ENCODE data around the gene GRID2.

Gene GRID2

GRCh38 chr4:93139118-93139517, 835.4 kb downstream of the GRID2 start:
- H3K4me1 ChIP-seq (ENCODE audit: control insufficient read depth in 2 of 2, insufficient read depth in 1 of 2, low read depth in 1 of 2, low read length in 2 of 2): peaks cover 0 to 2% of the 10 kb centered on the region in 2 donors
- H3K4ac ChIP-seq (ENCODE audit: low read length): no peak overlapping the region
- no peaks in the 10 kb centered on the region for H3K36me3 ChIP-seq (replicated peaks in 1 of 2; ENCODE audit: control insufficient read depth in 2 of 2, insufficient read depth in 2 of 2, low read length in 2 of 2)
- no peak for DNase-seq (ENCODE audit: low spot score)
- peak overlapping the region; percentile 69 for H2AFZ ChIP-seq (ENCODE audit: low read length)
- H4K8ac ChIP-seq (ENCODE audit: low read depth, low read length): no peak overlapping the region
- H3K23ac ChIP-seq (ENCODE audit: low read depth, low read length, poor library complexity): no peak overlapping the region
- no peak overlapping the region for H3K9ac ChIP-seq (ENCODE audit: low read depth, low read length, poor library complexity)
- H4K91ac ChIP-seq (ENCODE audit: low read depth, low read length, poor library complexity): no peak overlapping the region
- H3K4me3 ChIP-seq (ENCODE audit: low read length in 2 of 2): no peak overlapping the region
- H2BK120ac ChIP-seq (ENCODE audit: low read depth, low read length): no peak overlapping the region
- no peak overlapping the region for H3K18ac ChIP-seq (ENCODE audit: low read length)
- no peak overlapping the region for H2BK12ac ChIP-seq (ENCODE audit: low read length)
- no peak overlapping the region for H3K14ac ChIP-seq (ENCODE audit: low read length)
- no peak overlapping the region for H2AK5ac ChIP-seq (ENCODE audit: low read depth, low read length)
- H2BK15ac ChIP-seq (ENCODE audit: low read length): no peak overlapping the region
- no peak overlapping the region for H2BK5ac ChIP-seq (ENCODE audit: low read length)
- H3K4me2 ChIP-seq (ENCODE audit: insufficient read depth, low read length, poor library complexity, severe bottlenecking): no peak overlapping the region
- no peaks in the 10 kb centered on the region for H3K79me1 ChIP-seq (ENCODE audit: low read depth, low read length)
- H3K27me3 ChIP-seq (ENCODE audit: control insufficient read depth in 3 of 3, insufficient read depth in 3 of 3, low read depth in 1 of 3, low read length in 3 of 3): no peaks in the 10 kb centered on the region
- H3K27ac ChIP-seq (replicated peaks; ENCODE audit: low read length): no peak overlapping the region
- H3K9me3 ChIP-seq (replicated peaks in 1 of 2; ENCODE audit: control insufficient read depth in 2 of 2, insufficient read depth in 1 of 2, low read depth in 1 of 2, low read length in 2 of 2): no peaks in the 10 kb centered on the region

- no peak overlapping the region for H3K18ac ChIP-seq (ENCODE audit: low read length)
- H3K4me1 ChIP-seq (ENCODE audit: control insufficient read depth in 2 of 2, insufficient read depth in 1 of 2, low read depth in 1 of 2, low read length in 2 of 2): peaks cover 2 to 9% of the 10 kb centered on the region in 2 donors
- WGBS, 2 donors (ENCODE audit: extremely low coverage in 2 of 2, insufficient read length in 2 of 2, insufficient replicate concordance in 1 of 2): no CpG with 5 or more reads among the region's 3 CpGs
- no peaks in the 10 kb centered on the region for H3K36me3 ChIP-seq (replicated peaks in 1 of 2; ENCODE audit: control insufficient read depth in 2 of 2, insufficient read depth in 2 of 2, low read length in 2 of 2)
- no peak overlapping the region for H3K23ac ChIP-seq (ENCODE audit: low read depth, low read length, poor library complexity)
- no peak overlapping the region for H3K27ac ChIP-seq (replicated peaks; ENCODE audit: low read length)
- no peak overlapping the region for H3K14ac ChIP-seq (ENCODE audit: low read length)
- H2BK12ac ChIP-seq (ENCODE audit: low read length): no peak overlapping the region
- H4K91ac ChIP-seq (ENCODE audit: low read depth, low read length, poor library complexity): no peak overlapping the region
- no peak overlapping the region for H4K8ac ChIP-seq (ENCODE audit: low read depth, low read length)
- H2AFZ ChIP-seq (ENCODE audit: low read length): no peak overlapping the region
- H3K27me3 ChIP-seq (ENCODE audit: control insufficient read depth in 3 of 3, insufficient read depth in 3 of 3, low read depth in 1 of 3, low read length in 3 of 3): no peaks in the 10 kb centered on the region
- no peak for DNase-seq (ENCODE audit: low spot score)
- no peak overlapping the region for H2BK15ac ChIP-seq (ENCODE audit: low read length)
- H2AK5ac ChIP-seq (ENCODE audit: low read depth, low read length): no peak overlapping the region
- H3K4ac ChIP-seq (ENCODE audit: low read length): no peak overlapping the region
- H2BK5ac ChIP-seq (ENCODE audit: low read length): no peak overlapping the region
- H3K79me1 ChIP-seq (ENCODE audit: low read depth, low read length): no peaks in the 10 kb centered on the region
- no peak overlapping the region for H2BK120ac ChIP-seq (ENCODE audit: low read depth, low read length)
- H3K9ac ChIP-seq (ENCODE audit: low read depth, low read length, poor library complexity): no peak overlapping the region
- H3K4me3 ChIP-seq (ENCODE audit: low read length in 2 of 2): no peak overlapping the region
- H3K4me2 ChIP-seq (ENCODE audit: insufficient read depth, low read length, poor library complexity, severe bottlenecking): no peak overlapping the region
- H3K9me3 ChIP-seq (replicated peaks in 1 of 2; ENCODE audit: control insufficient read depth in 2 of 2, insufficient read depth in 1 of 2, low read depth in 1 of 2, low read length in 2 of 2): no peaks in the 10 kb centered on the region
Measured at GRCh38 chr4:93143902-93144301, 840.1 kb downstream of the GRID2 start.

- H2BK120ac ChIP-seq (ENCODE audit: low read depth, low read length): no peak overlapping the region
Measured at GRCh38 chr4:93144644-93145043, 840.9 kb downstream of the GRID2 start.

GRCh38 chr4:93147524-93148212, 843.9 kb downstream of the GRID2 start:
- Histone ChIP-seq H2AK5ac (ENCODE audit: low read depth, low read length) (no peak overlapping the region), H4K8ac (ENCODE audit: low read depth, low read length) (no peak overlapping the region), H3K18ac (ENCODE audit: low read length) (no peak overlapping the region), H3K14ac (ENCODE audit: low read length) (no peak overlapping the region), H3K27me3 (ENCODE audit: control insufficient read depth in 3 of 3, insufficient read depth in 3 of 3, low read depth in 1 of 3, low read length in 3 of 3) (no peaks in the 10 kb centered on the region), H3K23ac (ENCODE audit: low read depth, low read length, poor library complexity) (no peak overlapping the region), H4K91ac (ENCODE audit: low read depth, low read length, poor library complexity) (no peak overlapping the region), H2BK120ac (ENCODE audit: low read depth, low read length) (no peak overlapping the region), H3K27ac (replicated peaks; ENCODE audit: low read length) (no peak overlapping the region), H2BK5ac (ENCODE audit: low read length) (no peak overlapping the region), H2AFZ (ENCODE audit: low read length) (peak overlapping the region; percentile 37), H3K9me3 (replicated peaks in 1 of 2; ENCODE audit: control insufficient read depth in 2 of 2, insufficient read depth in 1 of 2, low read depth in 1 of 2, low read length in 2 of 2) (no peaks in the 10 kb centered on the region), H2BK12ac (ENCODE audit: low read length) (no peak overlapping the region), H3K4me3 (ENCODE audit: low read length in 2 of 2) (no peak overlapping the region), H3K4me2 (ENCODE audit: insufficient read depth, low read length, poor library complexity, severe bottlenecking) (no peak overlapping the region), H3K79me1 (ENCODE audit: low read depth, low read length) (no peaks in the 10 kb centered on the region), H3K4ac (ENCODE audit: low read length) (no peak overlapping the region), H3K9ac (ENCODE audit: low read depth, low read length, poor library complexity) (no peak overlapping the region), H3K4me1 (ENCODE audit: control insufficient read depth in 2 of 2, insufficient read depth in 1 of 2, low read depth in 1 of 2, low read length in 2 of 2) (peaks cover 2 to 9% of the 10 kb centered on the region in 2 donors), H2BK15ac (ENCODE audit: low read length) (no peak overlapping the region), H3K36me3 (replicated peaks in 1 of 2; ENCODE audit: control insufficient read depth in 2 of 2, insufficient read depth in 2 of 2, low read length in 2 of 2) (no peaks in the 10 kb centered on the region)
- no CpG with 5 or more reads among the region's 1 CpG for WGBS, 2 donors (ENCODE audit: extremely low coverage in 2 of 2, insufficient read length in 2 of 2, insufficient replicate concordance in 1 of 2)
- peak; percentile 29 for DNase-seq (ENCODE audit: low spot score)

More at GRCh38 chr4:93144644-93145043, 840.9 kb downstream of the GRID2 start:
- Histone ChIP-seq H3K23ac (ENCODE audit: low read depth, low read length, poor library complexity) (no peak overlapping the region), H3K4me2 (ENCODE audit: insufficient read depth, low read length, poor library complexity, severe bottlenecking) (no peak overlapping the region), H3K14ac (ENCODE audit: low read length) (no peak overlapping the region), H3K9ac (ENCODE audit: low read depth, low read length, poor library complexity) (no peak overlapping the region), H2AK5ac (ENCODE audit: low read depth, low read length) (no peak overlapping the region), H3K79me1 (ENCODE audit: low read depth, low read length) (no peaks in the 10 kb centered on the region), H3K4me1 (ENCODE audit: control insufficient read depth in 2 of 2, insufficient read depth in 1 of 2, low read depth in 1 of 2, low read length in 2 of 2) (peaks cover 2 to 9% of the 10 kb centered on the region in 2 donors), H4K8ac (ENCODE audit: low read depth, low read length) (no peak overlapping the region), H3K4ac (ENCODE audit: low read length) (no peak overlapping the region), H3K27ac (replicated peaks; ENCODE audit: low read length) (no peak overlapping the region), H2BK15ac (ENCODE audit: low read length) (no peak overlapping the region), H3K4me3 (ENCODE audit: low read length in 2 of 2) (no peak overlapping the region), H3K36me3 (replicated peaks in 1 of 2; ENCODE audit: control insufficient read depth in 2 of 2, insufficient read depth in 2 of 2, low read length in 2 of 2) (no peaks in the 10 kb centered on the region), H2AFZ (ENCODE audit: low read length) (no peak overlapping the region), H4K91ac (ENCODE audit: low read depth, low read length, poor library complexity) (no peak overlapping the region), H2BK12ac (ENCODE audit: low read length) (no peak overlapping the region), H3K18ac (ENCODE audit: low read length) (no peak overlapping the region), H3K27me3 (ENCODE audit: control insufficient read depth in 3 of 3, insufficient read depth in 3 of 3, low read depth in 1 of 3, low read length in 3 of 3) (no peaks in the 10 kb centered on the region), H2BK5ac (ENCODE audit: low read length) (no peak overlapping the region), H3K9me3 (replicated peaks in 1 of 2; ENCODE audit: control insufficient read depth in 2 of 2, insufficient read depth in 1 of 2, low read depth in 1 of 2, low read length in 2 of 2) (no peaks in the 10 kb centered on the region)
- DNase-seq (ENCODE audit: low spot score): no peak
- WGBS, 2 donors (ENCODE audit: extremely low coverage in 2 of 2, insufficient read length in 2 of 2, insufficient replicate concordance in 1 of 2): no CpG with 5 or more reads among the region's 1 CpG

Measured in neuronal stem cell (in vitro differentiated cells).